Ovary (tissue), 9 donors: Measurements from ENCODE around the gene CD200. TPM values are rescaled to one million over a fixed set of nuclear protein-coding genes. Genes with fewer than 3 reads are reported as not detected.

ENCODE experiments used
- DNase-seq, 5 donors: peaks; one replicate each; pipeline ENCODE4 v3.0.0-alpha.2; 2019 to 2020
- H3K27ac ChIP-seq, 2 donors: fragments of 200-600 bp; one replicate each; pipeline versions ENCODE4 v1.5.1 to v1.8.0; 2019 to 2022
- H3K27me3 ChIP-seq: fragments of 200-600 bp; one replicate; pipeline ENCODE4 v1.8.0; 2022
- H3K36me3 ChIP-seq: fragments of 200-600 bp; sonication (generic); one replicate; pipeline ENCODE4 v1.5.1; 2019
- H3K4me1 ChIP-seq: one replicate; pipeline ENCODE4 v1.8.1; 2013; ENCODE audit warnings: mild to moderate bottlenecking, moderate library complexity; ENCODE audit not compliant: insufficient read depth
- H3K4me3 ChIP-seq: fragments of 200-600 bp; sonication (generic); one replicate; pipeline ENCODE4 v1.5.1; 2017
- H3K9me3 ChIP-seq, 2 donors: fragments of 200-600 bp in 1 of 2; sonication (generic) in 1 of 2; one replicate each; pipeline versions ENCODE4 v1.5.1 to v1.8.1; 2013 to 2019; ENCODE audit warnings: mild to moderate bottlenecking in 1 of 2, moderate library complexity in 1 of 2
- CTCF ChIP-seq, 3 donors: fragments of 450-650 bp in 2 of 3; fragments of 200-600 bp in 1 of 3; IDR thresholded peaks; one replicate each; pipeline versions ENCODE4 v1.5.1 to v1.8.0; 2016 to 2022; ENCODE audit warnings: antibody characterized with exemption in 3 of 3, mild to moderate bottlenecking in 1 of 3
- EP300 ChIP-seq: sonication (generic); formaldehyde crosslinking; IDR thresholded peaks from one replicate; pipeline ENCODE4 v1.6.1; 2017; ENCODE audit warnings: antibody characterized with exemption
- POLR2A ChIP-seq: fragments of 450-650 bp; IDR thresholded peaks from one replicate; pipeline ENCODE4 v1.6.1; 2017; ENCODE audit warnings: antibody characterized with exemption, mild to moderate bottlenecking, moderate library complexity
- WGBS, 3 donors: extraction: QIAGEN DNeasy Blood & Tissue Kit in 1 of 3; methylation state at CpG; one replicate each; pipeline versions ENCODE4 v1.1.5 to v1.1.7; 2013 to 2017; 5-methylcytosine and 5-hydroxymethylcytosine counted together
- intact Hi-C, 4 donors: fragments of 100-400 bp; cut with DNase I; formaldehyde crosslinking; loops; one replicate each; pipeline versions ENCODE4 v1.11.0 to v1.15.1; 2022 to 2023
- polyA plus RNA-seq, 2 donors: library from polyadenylated mRNA; stranded (reverse); fragments of 200-250 nt in 1 of 2; fragments of 350-450 nt in 1 of 2; fragmentation: Illumina TruSeq in 1 of 2; extraction: RNeasy Lipid Tissue Mini Kit (QIAGEN cat#74804) in 1 of 2; gene quantifications; one replicate each; pipeline ENCODE4 v1.2.3, GENCODE V29; 2013 to 2014
- total RNA-seq, 7 donors: library from RNA; depleted of rRNA in 2 of 7; stranded (reverse); fragments of >200 nt in 2 of 7; fragmentation: NEBNext Ultra II Directional in 3 of 7; extraction: Animal tissue kit (Norgen Biotek cat#: 25700) in 3 of 7; gene quantifications; one replicate each; pipeline versions ENCODE4 v1.1.0 to v1.2.4, GENCODE V29; 2016 to 2023
- donor health status: DM: no; HTN: no; CAD: no; lungs with moderate emphysema.
- donor health status: DM: no; HTN: no; CAD: no.
- donor health status: Bipolar disorder and iron deficiency.
- donor health status: DM: yes; HTN: yes; CAD: no.
- donor health status: DM: no; HTN: no; CAD: no.
- donor health status: DM: yes; HTN: yes; CAD: no.

The CD200 gene
- total and polyA plus RNA-seq, 9 donors, result 9.6 to 36.4 (median 17.0) TPM

- H3K27ac ChIP-seq, result no peak overlapping the region
- no peaks in the 10 kb centered on the region for H3K27me3 ChIP-seq
- intact Hi-C loops, result no loop called here
- no peaks in the 10 kb centered on the region for H3K36me3 ChIP-seq
- TF ChIP-seq CTCF (IDR thresholded peaks at IDR 0.05), result no peak
- TF ChIP-seq EP300, result no peak
- no peak for TF ChIP-seq POLR2A
- no peaks in the 10 kb centered on the region for H3K9me3 ChIP-seq
- no peaks in the 10 kb centered on the region for H3K4me1 ChIP-seq
- 79 to 93% (median 91%) methylated on average over 2 of the region's 2 CpGs for WGBS, 3 donors
- H3K4me3 ChIP-seq, result no peak overlapping the region
- DNase-seq, result no peak
These were observed 41.0 kb downstream of the CD200 start for GRCh38 chr3:112373924-112374323.

- no peak for TF ChIP-seq CTCF (IDR thresholded peaks at IDR 0.05)
- TF ChIP-seq POLR2A, result no peak
- no peak for TF ChIP-seq EP300
- no peaks in the 10 kb centered on the region for H3K4me1 ChIP-seq
- H3K9me3 ChIP-seq, result no peaks in the 10 kb centered on the region
- H3K36me3 ChIP-seq, result no peaks in the 10 kb centered on the region
- no peak overlapping the region for H3K4me3 ChIP-seq
- no peaks in the 10 kb centered on the region for H3K27me3 ChIP-seq
- no peak for DNase-seq
- 79 to 90% (median 89%) methylated on average over 5 of the region's 5 CpGs for WGBS, 3 donors
- no peak overlapping the region for H3K27ac ChIP-seq
- intact Hi-C loops, result no loop called here
These were observed 41.4 kb downstream of the CD200 start for GRCh38 chr3:112374333-112374734.

GRCh38 chr3:112375117-112375516 is 42.2 kb downstream of the CD200 start:
- intact Hi-C loops, result no loop called here
- no peaks in the 10 kb centered on the region for H3K4me1 ChIP-seq
- no peak overlapping the region for H3K4me3 ChIP-seq
- no peaks in the 10 kb centered on the region for H3K36me3 ChIP-seq
- H3K9me3 ChIP-seq, result no peaks in the 10 kb centered on the region
- H3K27me3 ChIP-seq, result no peaks in the 10 kb centered on the region
- no peak for DNase-seq
- TF ChIP-seq CTCF (IDR thresholded peaks at IDR 0.05) (no peak), EP300 (no peak)
- H3K27ac ChIP-seq, result no peak overlapping the region
- WGBS, 3 donors, result 82 to 95% (median 91%) methylated on average over 1 of the region's 1 CpG

GRCh38 chr3:112376241-112376911 is 43.4 kb downstream of the CD200 start:
- H3K27me3 ChIP-seq, result no peaks in the 10 kb centered on the region
- no peaks in the 10 kb centered on the region for H3K36me3 ChIP-seq
- no peak overlapping the region for H3K27ac ChIP-seq
- WGBS, 3 donors, result 19 to 28% (median 25%) methylated on average over 5 of the region's 5 CpGs
- TF ChIP-seq CTCF (IDR thresholded peaks at IDR 0.05) (no peak), EP300 (no peak), POLR2A (no peak)
- H3K9me3 ChIP-seq, result no peaks in the 10 kb centered on the region
- intact Hi-C loops, result no loop called here
- H3K4me3 ChIP-seq, result no peak overlapping the region
- no peak for DNase-seq
- no peaks in the 10 kb centered on the region for H3K4me1 ChIP-seq
